CD4-positive, alpha-beta T cell treated with Interleukin-15 for 1 hour (primary cell): ENCODE data around the gene RADIL.
"Not testable (repeated sequence)": the region's sequence is repeated elsewhere in the genome, so short reads cannot be mapped to it uniquely, and the experiment has no call there.

Source experiments
- DNase-seq: peaks from one replicate; pipeline ENCODE4 v3.0.0-alpha.2; 2020

The RADIL gene

GRCh38 chr7:4883372-4884144 lies at the start of gene RADIL:
Gene RADIL, minus strand, starts transcription at chr7:4883716. Its CDS starts 5,577 bp downstream, at chr7:4878139.
- peak; percentile 87 for DNase-seq

GRCh38 chr7:4931943-4932342 lies 48.4 kb upstream of the RADIL start:
- no peak for DNase-seq

- DNase-seq: no peak
These were observed 45.5 kb upstream of the RADIL start for GRCh38 chr7:4929005-4929404.

- DNase-seq: no peak
These were observed 44.9 kb upstream of the RADIL start for GRCh38 chr7:4928445-4928844.

GRCh38 chr7:4919969-4920766 lies 36.7 kb upstream of the RADIL start:
- no peak for DNase-seq

GRCh38 chr7:4916113-4916512 lies 32.6 kb upstream of the RADIL start:
- DNase-seq: no peak

GRCh38 chr7:4911111-4911828 lies 27.8 kb upstream of the RADIL start:
- DNase-seq: no peak

- DNase-seq: no peak
These were observed 23.2 kb upstream of the RADIL start for GRCh38 chr7:4906682-4907081.

GRCh38 chr7:4905171-4905570 lies 21.7 kb upstream of the RADIL start:
- no peak for DNase-seq

- no peak for DNase-seq
These were observed 20.8 kb upstream of the RADIL start for GRCh38 chr7:4904346-4904745.

GRCh38 chr7:4895766-4896165 lies 12.2 kb upstream of the RADIL start:
- DNase-seq: no peak

- DNase-seq: no peak
These were observed 11.0 kb upstream of the RADIL start for GRCh38 chr7:4894482-4894881.

- no peak for DNase-seq
These were observed 10.5 kb upstream of the RADIL start for GRCh38 chr7:4893929-4894475.

- DNase-seq: not testable (repeated sequence)
These were observed 9.7 kb upstream of the RADIL start for GRCh38 chr7:4893188-4893587.

GRCh38 chr7:4891522-4891921 lies 8.0 kb upstream of the RADIL start:
- DNase-seq: not testable (repeated sequence)

GRCh38 chr7:4889682-4890081 lies 6.2 kb upstream of the RADIL start:
- no peak for DNase-seq

GRCh38 chr7:4888161-4888560 lies 4.6 kb upstream of the RADIL start:
- no peak for DNase-seq

GRCh38 chr7:4886671-4887070 lies 3.2 kb upstream of the RADIL start:
- no peak for DNase-seq

GRCh38 chr7:4885317-4885807 lies 1.8 kb upstream of the RADIL start:
- DNase-seq: no peak

GRCh38 chr7:4884164-4884563 lies 648 bp upstream of the RADIL start:
- DNase-seq: no peak

GRCh38 chr7:4883033-4883371 lies 514 bp downstream of the RADIL start:
- DNase-seq: no peak

GRCh38 chr7:4882169-4883032 lies 1.1 kb downstream of the RADIL start:
- DNase-seq: no peak
